Astrocyte of the spinal cord (primary cell): Measurements from ENCODE around the gene SMIM33.
A peak's percentile ranks its signal among the peaks of the same experiment; 100 is the strongest.

Experiments
- DNase-seq: peaks from one replicate; pipeline ENCODE4 v3.0.0; 2011; ENCODE audit warnings: low read depth, low spot score
- H3K4me3 ChIP-seq: 2 replicates; pipeline ENCODE4 v1.5.1; 2011; ENCODE audit warnings: low read depth, mild to moderate bottlenecking, low read length, moderate library complexity
- CTCF ChIP-seq: IDR thresholded peaks from 2 replicates; pipeline ENCODE4 v1.5.1; 2012; ENCODE audit warnings: low read depth, mild to moderate bottlenecking, low read length, inconsistent platforms
- in situ Hi-C: cut with HindIII; loops from 2 replicates; pipeline ENCODE4 v1.10.0; 2017; ENCODE audit warnings: low sequenced_read_pairs

Gene SMIM33

GRCh38 chr5:139470821-139471300 is at the start of gene SMIM33:
SMIM33 (plus strand) TSS chr5:139471004; CDS start chr5:139471122, 118 bp downstream.
- TF ChIP-seq CTCF: no peak
- DNase-seq: no peak
- no peak within 1 kb of the TSS for H3K4me3 ChIP-seq
- in situ Hi-C loops: no loop called here

GRCh38 chr5:139422307-139422893 is 48.4 kb upstream of the SMIM33 start:
- in situ Hi-C loops: loop anchor here (25.0 kb wide), 1 partner anchor 90 kb away; no protein-coding TSS in a partner anchor
- no peak overlapping the region for H3K4me3 ChIP-seq
- TF ChIP-seq CTCF: peak; percentile 86
- DNase-seq: peak; percentile 78

GRCh38 chr5:139425497-139425896 is 45.3 kb upstream of the SMIM33 start:
- in situ Hi-C loops: no loop called here
- no peak for TF ChIP-seq CTCF
- H3K4me3 ChIP-seq: no peak overlapping the region
- no peak for DNase-seq

- TF ChIP-seq CTCF: no peak
- DNase-seq: no peak
- H3K4me3 ChIP-seq: no peak overlapping the region
- in situ Hi-C loops: no loop called here
These were observed 44.5 kb upstream of the SMIM33 start for GRCh38 chr5:139426203-139426885.

GRCh38 chr5:139430015-139430414 is 40.8 kb upstream of the SMIM33 start:
- no peak overlapping the region for H3K4me3 ChIP-seq
- in situ Hi-C loops: no loop called here
- DNase-seq: no peak
- no peak for TF ChIP-seq CTCF

- no peak for DNase-seq
- no peak for TF ChIP-seq CTCF
- H3K4me3 ChIP-seq: no peak overlapping the region
- in situ Hi-C loops: no loop called here
These were observed 39.1 kb upstream of the SMIM33 start for GRCh38 chr5:139431706-139432105.
